Measurements from ENCODE around the gene HOXA10.

DNA sequence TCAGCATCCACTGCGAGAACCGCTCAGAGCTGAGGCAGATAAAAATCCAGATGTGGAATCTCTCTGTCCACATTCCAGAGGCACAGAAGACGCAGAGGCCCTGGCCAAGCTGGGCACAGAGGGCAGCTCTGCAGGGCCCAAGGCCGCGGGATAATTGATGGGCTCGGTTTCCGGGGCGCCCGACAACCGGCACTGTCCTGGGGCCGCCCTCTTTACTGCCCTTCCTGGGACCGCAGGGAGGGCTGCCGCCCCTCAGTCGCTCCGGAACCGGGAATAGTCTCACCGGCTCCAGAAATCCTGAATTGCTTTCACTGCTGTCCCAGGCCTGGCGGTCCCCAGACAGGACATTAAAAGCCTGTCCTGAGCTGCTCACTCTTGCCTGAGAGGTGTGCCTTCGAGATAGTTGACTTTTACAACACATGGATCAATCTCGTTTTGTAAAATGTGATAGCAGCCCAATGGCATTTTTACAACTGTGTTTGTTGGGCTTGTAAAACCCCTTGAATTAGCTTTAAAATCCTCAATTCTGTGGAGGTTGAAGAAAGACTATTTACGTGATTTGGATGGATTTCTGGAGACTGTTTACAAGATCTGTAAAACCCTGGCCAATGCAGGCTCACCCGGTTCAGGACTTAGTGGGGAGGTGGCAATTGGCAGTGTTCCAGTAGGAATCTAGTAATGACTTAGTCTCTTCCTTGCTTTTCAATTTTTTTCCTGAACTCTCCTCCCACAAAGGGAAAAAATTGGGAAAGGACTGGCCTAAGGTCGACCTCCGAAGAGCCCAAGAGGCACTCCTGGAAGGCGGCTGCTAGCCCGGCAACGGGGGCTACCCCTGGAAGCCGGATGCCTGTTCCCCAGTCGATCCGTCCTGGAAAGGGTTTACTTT is 25.1 kb downstream of the HOXA10 start:
- TF ChIP-seq, protein P1, sequence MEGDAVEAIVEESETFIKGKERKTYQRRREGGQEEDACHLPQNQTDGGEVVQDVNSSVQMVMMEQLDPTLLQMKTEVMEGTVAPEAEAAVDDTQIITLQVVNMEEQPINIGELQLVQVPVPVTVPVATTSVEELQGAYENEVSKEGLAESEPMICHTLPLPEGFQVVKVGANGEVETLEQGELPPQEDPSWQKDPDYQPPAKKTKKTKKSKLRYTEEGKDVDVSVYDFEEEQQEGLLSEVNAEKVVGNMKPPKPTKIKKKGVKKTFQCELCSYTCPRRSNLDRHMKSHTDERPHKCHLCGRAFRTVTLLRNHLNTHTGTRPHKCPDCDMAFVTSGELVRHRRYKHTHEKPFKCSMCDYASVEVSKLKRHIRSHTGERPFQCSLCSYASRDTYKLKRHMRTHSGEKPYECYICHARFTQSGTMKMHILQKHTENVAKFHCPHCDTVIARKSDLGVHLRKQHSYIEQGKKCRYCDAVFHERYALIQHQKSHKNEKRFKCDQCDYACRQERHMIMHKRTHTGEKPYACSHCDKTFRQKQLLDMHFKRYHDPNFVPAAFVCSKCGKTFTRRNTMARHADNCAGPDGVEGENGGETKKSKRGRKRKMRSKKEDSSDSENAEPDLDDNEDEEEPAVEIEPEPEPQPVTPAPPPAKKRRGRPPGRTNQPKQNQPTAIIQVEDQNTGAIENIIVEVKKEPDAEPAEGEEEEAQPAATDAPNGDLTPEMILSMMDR (IDR thresholded peaks at IDR 0.05; ENCODE audit: low read length) = no peak
- TF ChIP-seq EZH2 (optimal IDR thresholded peaks at IDR 0.05; ENCODE audit: low read depth, low read length) = no peak

Data from MM.1S (cell line).